Upper lobe of left lung (tissue), 6 donors: ENCODE results near the gene NODAL. TPM values are rescaled to one million over a fixed set of nuclear protein-coding genes. Genes with fewer than 3 reads are reported as not detected.
A peak's percentile ranks its signal among the peaks of the same experiment; 100 is the strongest.
"Not testable (repeated sequence)": the region's sequence is repeated elsewhere in the genome, so short reads cannot be mapped to it uniquely, and the experiment has no call there.

Source experiments
- ATAC-seq, 2 donors: fragments of 200-7000 bp; cut with Tn5 transposase; one replicate each; pipeline ENCODE4 v1.9.1; 2022; ENCODE audit warnings: mild to moderate bottlenecking in 2 of 2, moderate library complexity in 2 of 2; ENCODE audit not compliant: low FRiP score in 2 of 2
- DNase-seq, 2 donors: peaks; one replicate each; pipeline ENCODE4 v3.0.0-alpha.2; 2019 to 2020
- H3K27ac ChIP-seq, 4 donors: fragments of 200-600 bp; sonication (generic); one replicate each; pipeline ENCODE4 v1.5.1; 2016 to 2019
- H3K27me3 ChIP-seq, 4 donors: fragments of 200-600 bp; sonication (generic); one replicate each; pipeline ENCODE4 v1.5.1; 2017 to 2019
- H3K36me3 ChIP-seq, 4 donors: fragments of 200-600 bp; sonication (generic); one replicate each; pipeline ENCODE4 v1.5.1; 2016 to 2019
- H3K4me1 ChIP-seq, 4 donors: fragments of 200-600 bp; sonication (generic); one replicate each; pipeline ENCODE4 v1.5.1; 2018 to 2019
- H3K4me3 ChIP-seq, 4 donors: fragments of 200-600 bp; sonication (generic); one replicate each; pipeline ENCODE4 v1.5.1; 2017 to 2019; ENCODE audit warnings: mild to moderate bottlenecking in 2 of 4, moderate library complexity in 1 of 4
- H3K9me3 ChIP-seq, 4 donors: fragments of 200-600 bp; sonication (generic); one replicate each; pipeline ENCODE4 v1.5.1; 2018 to 2019
- EP300 ChIP-seq, 4 donors: sonication (generic); formaldehyde crosslinking; IDR thresholded peaks; one replicate each; pipeline ENCODE4 v1.5.1; 2017; ENCODE audit warnings: antibody characterized with exemption in 4 of 4, control low read depth in 2 of 4
- POLR2A ChIP-seq, 4 donors: fragments of 450-650 bp; IDR thresholded peaks; one replicate each; pipeline ENCODE4 v1.5.1; 2016 to 2017; ENCODE audit warnings: antibody characterized with exemption in 4 of 4, mild to moderate bottlenecking in 2 of 4
- POLR2AphosphoS5 ChIP-seq, 2 donors: sonication (generic); formaldehyde crosslinking; IDR thresholded peaks; one replicate each; pipeline ENCODE4 v1.5.1; 2017; ENCODE audit warnings: antibody characterized with exemption in 2 of 2
- WGBS, 2 donors: methylation state at CpG; one replicate each; pipeline ENCODE4 v1.1.5; 2017 to 2018; 5-methylcytosine and 5-hydroxymethylcytosine counted together
- total RNA-seq, 6 donors: library from RNA; depleted of rRNA in 4 of 6; stranded (reverse); fragments of >200 nt in 4 of 6; gene quantifications; one replicate each; pipeline versions ENCODE4 v1.1.0 to v1.2.1, GENCODE V29; 2016 to 2021
- TF ChIP-seq, protein P1 (sequence below), 6 experiments: fragments of 450-650 bp in 4 of 6; fragments of 200-600 bp in 2 of 6; sonication (generic) in 2 of 6; IDR thresholded peaks; one replicate each; pipeline ENCODE4 v1.5.1; 2016 to 2019; ENCODE audit warnings: antibody characterized with exemption in 6 of 6
- donor health status: DM: no; HTN: no; CAD: no; lungs with moderate emphysema.
- donor health status: DM: no; HTN: yes; CAD: no; lungs with severe emphysema.

The NODAL gene
- not detected for total RNA-seq

DNA sequence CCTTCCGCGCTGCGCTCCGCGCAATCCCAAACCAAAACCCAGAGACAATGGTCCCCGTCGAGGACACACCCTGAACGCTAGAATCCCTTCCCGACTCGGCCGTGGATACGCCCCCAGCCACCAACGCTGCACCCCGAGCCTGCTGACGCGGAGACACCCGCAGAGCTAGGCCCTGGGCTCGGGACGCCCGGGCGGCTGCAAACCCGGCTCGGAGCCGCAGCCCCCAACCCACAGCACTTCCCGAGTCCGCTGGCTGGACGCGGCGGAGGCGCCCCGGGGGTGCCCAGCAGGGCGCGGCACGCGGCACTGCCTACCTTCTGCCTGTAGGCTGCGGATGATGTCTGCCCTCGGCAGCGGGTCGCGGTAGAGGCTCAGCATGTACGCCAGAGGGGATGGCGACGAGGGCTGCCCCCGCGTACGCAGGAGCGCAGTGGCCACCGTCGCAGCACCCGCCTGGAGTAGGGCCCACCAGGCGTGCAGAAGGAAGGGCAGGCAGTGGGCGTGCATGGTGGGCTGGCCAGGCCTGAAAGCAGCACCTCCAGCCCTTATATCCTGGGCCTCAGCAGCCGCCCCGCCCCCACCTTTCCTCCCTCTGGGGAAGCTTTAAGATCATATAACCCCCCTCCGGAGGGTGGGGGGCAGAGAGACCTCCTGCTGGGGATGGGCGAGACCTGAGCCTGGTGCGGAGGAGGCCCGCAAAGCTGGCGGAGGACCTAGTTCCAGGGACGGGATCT is at the start of gene NODAL:
TSS of gene NODAL (minus strand) at position 521 of the 734 bp plus-strand sequence. CDS start at position 507, 14 bp downstream.
- H3K4me1 ChIP-seq: peaks cover 14 to 27% (median 15%) of the 10 kb centered on the region in 4 donors
- H3K36me3 ChIP-seq: no peaks in the 10 kb centered on the region
- H3K4me3 ChIP-seq: peak within 1 kb of the TSS in 3 of 4 donors; percentile 7 to 38 (median 20)
- H3K9me3 ChIP-seq: no peaks in the 10 kb centered on the region
- peaks cover 0 to 25% (median 12%) of the 10 kb centered on the region in 4 donors for H3K27me3 ChIP-seq
- TF ChIP-seq EP300 (IDR thresholded peaks at IDR 0.05): no peak
- TF ChIP-seq, protein P1, sequence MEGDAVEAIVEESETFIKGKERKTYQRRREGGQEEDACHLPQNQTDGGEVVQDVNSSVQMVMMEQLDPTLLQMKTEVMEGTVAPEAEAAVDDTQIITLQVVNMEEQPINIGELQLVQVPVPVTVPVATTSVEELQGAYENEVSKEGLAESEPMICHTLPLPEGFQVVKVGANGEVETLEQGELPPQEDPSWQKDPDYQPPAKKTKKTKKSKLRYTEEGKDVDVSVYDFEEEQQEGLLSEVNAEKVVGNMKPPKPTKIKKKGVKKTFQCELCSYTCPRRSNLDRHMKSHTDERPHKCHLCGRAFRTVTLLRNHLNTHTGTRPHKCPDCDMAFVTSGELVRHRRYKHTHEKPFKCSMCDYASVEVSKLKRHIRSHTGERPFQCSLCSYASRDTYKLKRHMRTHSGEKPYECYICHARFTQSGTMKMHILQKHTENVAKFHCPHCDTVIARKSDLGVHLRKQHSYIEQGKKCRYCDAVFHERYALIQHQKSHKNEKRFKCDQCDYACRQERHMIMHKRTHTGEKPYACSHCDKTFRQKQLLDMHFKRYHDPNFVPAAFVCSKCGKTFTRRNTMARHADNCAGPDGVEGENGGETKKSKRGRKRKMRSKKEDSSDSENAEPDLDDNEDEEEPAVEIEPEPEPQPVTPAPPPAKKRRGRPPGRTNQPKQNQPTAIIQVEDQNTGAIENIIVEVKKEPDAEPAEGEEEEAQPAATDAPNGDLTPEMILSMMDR (IDR thresholded peaks at IDR 0.05): peak in 1 of 6 experiments; percentile 12
- H3K27ac ChIP-seq: no peak within 1 kb of the TSS
- ATAC-seq: peak in 1 of 2 donors; percentile 6
- peak in 1 of 2 donors; percentile 85 for DNase-seq
- 28 to 30% methylated on average over 12 to 37 of the region's 60 CpGs for WGBS, 2 donors

DNA sequence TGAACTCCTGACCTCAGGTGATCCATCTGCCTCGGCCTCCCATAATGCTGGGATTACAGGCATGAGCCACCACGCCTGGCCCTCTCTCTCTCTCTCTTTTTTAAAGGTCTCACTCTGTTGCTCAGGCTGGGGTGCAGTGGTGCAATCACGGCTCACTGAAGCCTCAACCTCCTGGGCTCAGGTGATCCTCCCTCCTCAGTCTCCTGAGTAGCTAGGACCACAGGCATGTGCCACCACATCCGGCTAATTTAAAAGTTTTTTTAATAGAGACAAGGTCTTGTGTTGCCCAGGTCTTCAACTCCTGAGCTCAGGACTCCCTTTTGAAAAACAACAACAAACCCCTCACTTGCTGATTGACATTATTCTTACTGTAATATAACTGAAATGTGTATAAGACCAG is 48.7 kb upstream of the NODAL start:
- peak overlapping the region in 2 of 4 donors; percentile 17 to 19 for H3K27ac ChIP-seq
- H3K4me3 ChIP-seq: no peak overlapping the region
- TF ChIP-seq POLR2A (IDR thresholded peaks at IDR 0.05) (no peak), EP300 (IDR thresholded peaks at IDR 0.05) (no peak), POLR2AphosphoS5 (IDR thresholded peaks at IDR 0.05) (no peak)
- TF ChIP-seq, protein P1 (IDR thresholded peaks at IDR 0.05): no peak
- WGBS, 2 donors: 88 to 98% methylated on average over 4 of the region's 4 CpGs
- peaks cover 0 to 22% (median 3%) of the 10 kb centered on the region in 4 donors for H3K36me3 ChIP-seq
- DNase-seq (no peak), ATAC-seq (no peak)
- H3K9me3 ChIP-seq: no peaks in the 10 kb centered on the region
- H3K27me3 ChIP-seq: no peaks in the 10 kb centered on the region
- H3K4me1 ChIP-seq: peaks cover 42 to 55% (median 43%) of the 10 kb centered on the region in 4 donors

DNA sequence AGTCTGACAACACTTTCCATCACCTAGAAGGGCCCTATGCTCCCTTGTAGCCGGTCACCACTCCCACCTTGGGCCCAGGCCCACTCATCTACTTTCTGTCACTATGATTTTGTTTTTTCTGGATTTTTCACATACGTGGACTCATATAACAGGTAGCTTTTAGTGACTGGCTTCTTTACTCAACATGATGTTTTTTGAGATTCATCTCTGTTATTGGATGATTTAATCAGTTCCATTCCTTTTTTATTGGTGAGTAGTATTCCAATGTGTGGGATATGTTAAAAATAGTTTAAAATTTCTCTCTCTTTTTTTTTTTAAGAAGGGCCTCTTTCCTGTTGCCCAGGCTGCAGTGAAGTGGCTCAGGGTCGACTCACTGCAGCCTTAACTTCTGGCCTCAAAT is 46.3 kb upstream of the NODAL start:
- no peaks in the 10 kb centered on the region for H3K9me3 ChIP-seq
- no peaks in the 10 kb centered on the region for H3K27me3 ChIP-seq
- WGBS, 2 donors: 63 to 82% methylated on average over 3 of the region's 3 CpGs
- H3K4me3 ChIP-seq: no peak overlapping the region
- peaks cover 29 to 53% (median 32%) of the 10 kb centered on the region in 4 donors for H3K4me1 ChIP-seq
- DNase-seq (no peak), ATAC-seq (no peak)
- no peak for TF ChIP-seq POLR2AphosphoS5 (IDR thresholded peaks at IDR 0.05)
- TF ChIP-seq POLR2A (IDR thresholded peaks at IDR 0.05): no peak
- TF ChIP-seq EP300 (IDR thresholded peaks at IDR 0.05): no peak
- TF ChIP-seq, protein P1 (IDR thresholded peaks at IDR 0.05): no peak
- H3K27ac ChIP-seq: peak overlapping the region in 2 of 4 donors; percentile 2 to 48
- H3K36me3 ChIP-seq: peaks cover 0 to 22% (median 3%) of the 10 kb centered on the region in 4 donors

DNA sequence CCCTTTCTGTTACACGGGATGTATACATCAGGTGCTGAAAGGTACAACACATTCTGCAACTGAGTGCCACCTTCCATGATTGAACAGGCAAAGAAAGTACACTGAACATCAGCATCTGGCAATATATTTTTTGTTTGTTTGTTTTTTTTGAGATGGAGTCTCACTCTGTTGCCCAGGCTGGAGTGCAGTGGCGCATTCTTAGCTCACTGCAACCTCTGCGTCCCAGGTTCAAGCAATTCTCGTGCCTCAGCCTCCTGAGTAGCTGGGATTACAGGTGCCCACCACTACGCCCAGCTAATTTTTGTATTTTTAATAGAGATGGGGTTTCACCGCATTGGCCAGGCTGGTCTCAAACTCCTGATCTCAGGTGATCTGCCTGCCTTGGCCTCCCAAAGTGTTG is 42.4 kb upstream of the NODAL start:
- not testable (repeated sequence) for H3K9me3 ChIP-seq, H3K27me3 ChIP-seq, ATAC-seq, H3K4me3 ChIP-seq, DNase-seq
- Histone ChIP-seq H3K27ac (peak overlapping the region; percentile 80 to 91 (median 90)), H3K36me3 (peaks cover 0 to 22% (median 3%) of the 10 kb centered on the region in 4 donors), H3K4me1 (peaks cover 41 to 51% (median 45%) of the 10 kb centered on the region in 4 donors)
- WGBS, 2 donors: 79 to 91% methylated on average over 6 of the region's 6 CpGs

DNA sequence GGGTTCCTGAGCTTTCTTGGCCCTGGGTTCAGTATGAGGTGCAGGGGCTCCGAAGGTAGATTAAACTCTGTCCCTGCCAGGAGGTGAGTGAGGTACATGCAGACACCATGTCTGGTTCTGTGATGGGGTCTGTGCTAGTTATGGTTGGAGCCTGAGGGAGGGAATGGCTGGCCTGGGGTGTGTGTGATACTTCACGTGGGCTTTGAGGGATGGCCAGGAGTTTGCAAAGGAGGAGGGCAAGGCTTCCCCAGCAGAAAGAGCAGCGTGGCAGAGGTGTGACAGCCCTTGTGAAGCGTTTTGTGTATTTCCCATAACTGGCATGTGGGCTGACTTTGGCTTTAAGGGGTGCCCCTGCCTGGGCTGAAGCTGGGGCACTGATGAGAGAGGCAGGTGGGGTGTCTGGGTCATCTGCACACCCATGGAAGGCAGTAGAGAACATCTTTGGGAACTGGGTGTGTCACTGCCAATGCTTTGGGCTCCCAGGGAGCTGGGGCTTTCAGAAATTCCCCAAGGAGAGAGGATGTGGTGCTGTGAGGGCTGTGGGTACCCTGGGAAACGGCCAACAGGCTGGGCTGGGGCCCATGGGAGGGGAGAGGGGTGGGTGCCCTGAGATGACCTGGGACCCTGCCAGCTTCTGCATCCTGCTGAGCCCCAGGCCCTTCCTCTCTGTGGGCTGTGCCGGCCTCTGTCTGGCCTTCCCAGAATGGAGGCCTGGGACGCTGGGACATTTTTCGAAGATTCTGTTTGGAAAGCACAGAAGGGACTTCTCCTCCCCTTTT is 41.7 kb upstream of the NODAL start:
- Histone ChIP-seq H3K27ac (peak overlapping the region; percentile 80 to 91 (median 90)), H3K4me3 (no peak overlapping the region), H3K36me3 (peaks cover 0 to 22% (median 3%) of the 10 kb centered on the region in 4 donors), H3K9me3 (no peaks in the 10 kb centered on the region), H3K4me1 (peaks cover 43 to 58% (median 50%) of the 10 kb centered on the region in 4 donors), H3K27me3 (peaks cover 0 to 9% (median 1%) of the 10 kb centered on the region in 4 donors)
- DNase-seq (no peak), ATAC-seq (no peak)
- WGBS, 2 donors: 50 to 63% methylated on average over 6 to 8 of the region's 8 CpGs
- TF ChIP-seq POLR2AphosphoS5 (IDR thresholded peaks at IDR 0.05) (no peak), POLR2A (IDR thresholded peaks at IDR 0.05) (no peak), EP300 (IDR thresholded peaks at IDR 0.05) (no peak)
- TF ChIP-seq, protein P1 (IDR thresholded peaks at IDR 0.05): no peak
